IMR-90 (cell line): ENCODE results near the gene GCC1. TPM values are rescaled to one million over a fixed set of nuclear protein-coding genes. Genes with fewer than 3 reads are reported as not detected.

Experiments
- ATAC-seq: fragments of 200-7000 bp; cut with Tn5 transposase; 2 replicates; pipeline ENCODE4 v1.9.1; 2020; ENCODE audit warnings: low read depth, mild to moderate bottlenecking, moderate library complexity
- BruUV-seq: library from RNA; stranded (reverse); fragments of 400-500 nt; replicated peaks from 2 replicates; lab custom pipeline; 2021; lab: Mats Ljungman, UMichigan
- CTCF ChIA-PET: fragments of 300-600 bp; formaldehyde crosslinking; extraction: SDS; loops from one replicate; lab custom pipeline; 2021; ENCODE audit warnings: antibody characterized with exemption; lab: Yijun Ruan, JAX
- POLR2A ChIA-PET: fragments of 300-600 bp; sonication (Branson Sonifier 250); formaldehyde crosslinking; loops from one replicate; lab custom pipeline; 2022; ENCODE audit warnings: antibody characterized with exemption; ENCODE audit not compliant: unreplicated experiment; lab: Charles Lee
- DNase-seq: peaks from one replicate; pipeline ENCODE4 v3.0.0; 2013
- H2AFZ ChIP-seq: replicated peaks from 2 replicates; pipeline ENCODE3; 2013; ENCODE audit warnings: low read length, mild to moderate bottlenecking; ENCODE audit not compliant: poor library complexity
- H2AK5ac ChIP-seq: 2 replicates; pipeline ENCODE4 v1.6.1; 2013; ENCODE audit warnings: low read depth, low read length, inconsistent platforms
- H2AK9ac ChIP-seq: replicated peaks from 2 replicates; pipeline ENCODE3; 2013; ENCODE audit warnings: mild to moderate bottlenecking, low read depth, low read length, moderate library complexity; ENCODE audit not compliant: poor library complexity
- H2BK120ac ChIP-seq: 2 replicates; pipeline ENCODE4 v1.6.1; 2013; ENCODE audit warnings: low read depth, low read length, inconsistent platforms
- H2BK15ac ChIP-seq: 3 replicates; pipeline ENCODE4 v1.6.1; 2013; ENCODE audit warnings: low read depth, low read length, inconsistent platforms
- H2BK20ac ChIP-seq: 2 replicates; pipeline ENCODE4 v1.6.1; 2013; ENCODE audit warnings: low read depth, mild to moderate bottlenecking, inconsistent platforms, low read length, moderate library complexity
- H2BK5ac ChIP-seq: 2 replicates; pipeline ENCODE4 v1.6.1; 2013; ENCODE audit warnings: mild to moderate bottlenecking, low read depth, low read length, inconsistent platforms; ENCODE audit not compliant: poor library complexity, severe bottlenecking
- H3K14ac ChIP-seq: replicated peaks from 2 replicates; pipeline ENCODE4 v1.6.1; 2013; ENCODE audit warnings: low read depth, low read length, inconsistent platforms
- H3K18ac ChIP-seq: 2 replicates; pipeline ENCODE4 v1.6.1; 2013; ENCODE audit warnings: low read depth, low read length, control low read depth
- H3K23ac ChIP-seq: 2 replicates; pipeline ENCODE4 v1.6.1; 2013; ENCODE audit warnings: low read depth, low read length, inconsistent platforms
- H3K27ac ChIP-seq: 2 replicates; pipeline ENCODE4 v1.5.1; 2013; ENCODE audit warnings: mild to moderate bottlenecking, control low read depth, low read length; ENCODE audit not compliant: insufficient read depth
- H3K27me3 ChIP-seq: 2 replicates; pipeline ENCODE4 v1.6.1; 2013; ENCODE audit warnings: low read length; ENCODE audit not compliant: control insufficient read depth, insufficient read depth
- H3K36me3 ChIP-seq: 2 replicates; pipeline ENCODE4 v1.6.1; 2013; ENCODE audit warnings: low read length, mixed read lengths; ENCODE audit not compliant: control insufficient read depth, insufficient read depth
- H3K4ac ChIP-seq: 2 replicates; pipeline ENCODE4 v1.6.1; 2013; ENCODE audit warnings: low read depth, low read length, inconsistent platforms
- H3K4me1 ChIP-seq: 2 replicates; pipeline ENCODE4 v1.6.1; 2013; ENCODE audit warnings: low read length, mixed read lengths; ENCODE audit not compliant: control insufficient read depth, insufficient read depth
- H3K4me2 ChIP-seq: 2 replicates; pipeline ENCODE4 v1.6.1; 2013; ENCODE audit warnings: low read depth, mild to moderate bottlenecking, control low read depth, low read length, moderate library complexity
- H3K4me3 ChIP-seq: 2 replicates; pipeline ENCODE4 v1.5.1; 2013; ENCODE audit warnings: low read depth, mild to moderate bottlenecking, control low read depth, low read length, moderate library complexity; ENCODE audit not compliant: insufficient read depth
- H3K56ac ChIP-seq: 2 replicates; pipeline ENCODE4 v1.6.1; 2013; ENCODE audit warnings: low read length, inconsistent platforms; ENCODE audit not compliant: insufficient read depth; ENCODE audit errors: extremely low read depth
- H3K79me1 ChIP-seq, 2 experiments: 2 replicates each; pipeline ENCODE4 v1.6.1; 2013; ENCODE audit warnings: low read length in 2 of 2, inconsistent platforms in 1 of 2, low read depth in 1 of 2
- H3K9ac ChIP-seq: 2 replicates; pipeline ENCODE4 v1.6.1; 2013; ENCODE audit warnings: low read depth, low read length, control low read depth
- H3K9me1 ChIP-seq: 2 replicates; pipeline ENCODE4 v1.6.1; 2013; ENCODE audit warnings: low read length, inconsistent platforms; ENCODE audit not compliant: insufficient read depth
- H3K9me3 ChIP-seq: 2 replicates; pipeline ENCODE4 v1.6.1; 2013; ENCODE audit warnings: low read length; ENCODE audit not compliant: control insufficient read depth, insufficient read depth
- H4K20me1 ChIP-seq: 2 replicates; pipeline ENCODE4 v1.6.1; 2013; ENCODE audit warnings: low read length, inconsistent platforms; ENCODE audit not compliant: insufficient read depth
- H4K5ac ChIP-seq: 2 replicates; pipeline ENCODE4 v1.6.1; 2013; ENCODE audit warnings: mild to moderate bottlenecking, low read depth, low read length, control low read depth
- H4K8ac ChIP-seq, 2 experiments: 2 replicates each; pipeline ENCODE4 v1.6.1; 2013; ENCODE audit warnings: low read depth in 2 of 2, low read length in 2 of 2, control low read depth in 1 of 2, inconsistent platforms in 1 of 2
- H4K91ac ChIP-seq: 2 replicates; pipeline ENCODE4 v1.6.1; 2013; ENCODE audit warnings: low read depth, low read length, inconsistent platforms; ENCODE audit not compliant: insufficient read depth
- BHLHE40 ChIP-seq: fragments of 150-350 bp; IDR thresholded peaks from 2 replicates; pipeline ENCODE4 v1.6.1; 2016; ENCODE audit warnings: mild to moderate bottlenecking, low read depth, low read length
- CEBPB ChIP-seq: IDR thresholded peaks from 2 replicates; pipeline ENCODE4 v1.6.1; 2012; ENCODE audit warnings: low read depth, low read length, improper control_type of control experiment
- CHD1 ChIP-seq: IDR thresholded peaks from 2 replicates; pipeline ENCODE4 v1.6.1; 2012; ENCODE audit warnings: low read depth, low read length, improper control_type of control experiment
- FOS ChIP-seq: fragments of 150-350 bp; IDR thresholded peaks from 2 replicates; pipeline ENCODE4 v1.6.1; 2016; ENCODE audit warnings: low read depth, low read length
- MXI1 ChIP-seq: IDR thresholded peaks from 2 replicates; pipeline ENCODE4 v1.6.1; 2012; ENCODE audit warnings: low read depth, mild to moderate bottlenecking, low read length, moderate library complexity, borderline replicate concordance
- RFX5 ChIP-seq: IDR thresholded peaks from 2 replicates; pipeline ENCODE4 v1.8.0; 2012; ENCODE audit warnings: low read depth, mild to moderate bottlenecking, low read length, moderate library complexity
- WGBS, 2 experiments: methylation state at CpG; one replicate each; pipeline versions ENCODE4 v1.1.5 to v1.1.7; 2013; ENCODE audit warnings: missing lambda C conversion rate in 2 of 2; ENCODE audit not compliant: insufficient read length in 1 of 2; ENCODE audit errors: extremely low coverage in 2 of 2; 5-methylcytosine and 5-hydroxymethylcytosine counted together
- dilution Hi-C: fragments of 300-500 bp; cut with HindIII; formaldehyde crosslinking; loops from one replicate; pipeline ENCODE4 v1.14.3; 2018; ENCODE audit warnings: low sequenced_read_pairs; ENCODE audit not compliant: unreplicated experiment
- in situ Hi-C: fragments of 300-500 bp; cut with MboI; formaldehyde crosslinking; loops from 3 replicates; pipeline ENCODE4 v1.14.3; 2019; ENCODE audit warnings: low sequenced_read_pairs, inconsistent platforms, mixed read lengths
- intact Hi-C: fragments of 100-400 bp; cut with micrococcal nuclease; formaldehyde crosslinking; loops from 2 replicates; pipeline ENCODE4 v1.10.0; 2022
- polyA plus RNA-seq, 3 experiments: library from polyadenylated mRNA; depleted of rRNA; stranded (reverse); fragments of >200 nt; gene quantifications; 2 replicates each; pipeline ENCODE4 v1.2.3, GENCODE V29; 2012; ENCODE audit warnings: low replicate concordance in 1 of 3
- total RNA-seq: library from RNA; depleted of rRNA; stranded (reverse); fragments of >200 nt; gene quantifications from 2 replicates; pipeline ENCODE4 v1.2.3, GENCODE V29; 2012
- TF ChIP-seq, protein P1 (sequence below): conservative IDR thresholded peaks from 2 replicates; pipeline ENCODE4 v1.5.1; 2012; ENCODE audit warnings: mild to moderate bottlenecking, low read depth, low read length, improper control_type of control experiment
- TF ChIP-seq, protein P2 (sequence below): fragments of 150-350 bp; IDR thresholded peaks from 2 replicates; pipeline ENCODE4 v1.6.1; 2016; ENCODE audit warnings: low read depth, mild to moderate bottlenecking, low read length, moderate library complexity, borderline replicate concordance

GCC1 gene
- total and polyA plus RNA-seq, 2 of the 4 experiments (the other 2 are of a cell fraction): 6.1 to 22.9 TPM

DNA sequence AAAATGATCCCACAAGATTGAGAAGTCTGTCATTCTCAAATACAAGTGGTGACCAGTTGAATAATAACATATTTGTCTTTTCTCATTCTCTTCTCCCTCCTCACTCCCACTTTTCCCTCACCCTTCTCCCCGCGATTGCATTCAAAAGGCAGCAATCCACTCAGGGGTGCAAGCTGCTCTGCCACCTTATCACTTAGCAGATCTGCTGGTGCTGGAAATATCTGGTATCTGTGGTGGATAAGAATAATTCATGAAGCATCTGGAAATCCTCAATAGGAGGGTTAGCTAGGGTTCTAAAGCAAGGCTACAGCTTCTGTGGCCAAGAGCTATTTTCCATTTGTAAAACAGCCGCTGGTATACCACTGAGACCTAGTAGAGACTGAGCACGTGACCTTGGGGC lies 43.8 kb downstream of the GCC1 start:
- Histone ChIP-seq H3K36me3 (no peaks in the 10 kb centered on the region), H3K56ac (no peak overlapping the region), H3K27ac (no peak overlapping the region), H2AFZ (no peak overlapping the region), H4K91ac (no peak overlapping the region), H3K18ac (no peak overlapping the region), H4K8ac (no peak overlapping the region), H2AK9ac (no peak overlapping the region), H3K23ac (no peak overlapping the region), H3K4me2 (no peak overlapping the region), H2AK5ac (no peak overlapping the region), H2BK5ac (no peak overlapping the region), H4K20me1 (no peaks in the 10 kb centered on the region), H3K9ac (no peak overlapping the region), H3K4me1 (no peaks in the 10 kb centered on the region), H3K9me1 (no peaks in the 10 kb centered on the region), H3K4me3 (no peak overlapping the region), H4K5ac (no peak overlapping the region), H3K79me1 (no peaks in the 10 kb centered on the region), H3K14ac (no peak overlapping the region), H2BK120ac (no peak overlapping the region), H3K9me3 (no peaks in the 10 kb centered on the region), H2BK15ac (no peak overlapping the region), H2BK20ac (no peak overlapping the region), H3K4ac (no peak overlapping the region), H3K27me3 (peaks cover 11% of the 10 kb centered on the region)
- no peak for DNase-seq
- in situ Hi-C loops: no loop called here
- ChIA-PET POLR2A (no interaction called here), CTCF (no interaction called here)
- BruUV-seq: no TSS peak
- dilution Hi-C loops: no loop called here
- ATAC-seq: no peak
- 20% methylated on average over 1 of the region's 4 CpGs; no CpG with 5 or more reads in 1 of the 2 experiments for WGBS, 2 experiments
- intact Hi-C loops: no loop called here
- TF ChIP-seq BHLHE40: no peak
- no peak for TF ChIP-seq CEBPB
- TF ChIP-seq, protein P1, sequence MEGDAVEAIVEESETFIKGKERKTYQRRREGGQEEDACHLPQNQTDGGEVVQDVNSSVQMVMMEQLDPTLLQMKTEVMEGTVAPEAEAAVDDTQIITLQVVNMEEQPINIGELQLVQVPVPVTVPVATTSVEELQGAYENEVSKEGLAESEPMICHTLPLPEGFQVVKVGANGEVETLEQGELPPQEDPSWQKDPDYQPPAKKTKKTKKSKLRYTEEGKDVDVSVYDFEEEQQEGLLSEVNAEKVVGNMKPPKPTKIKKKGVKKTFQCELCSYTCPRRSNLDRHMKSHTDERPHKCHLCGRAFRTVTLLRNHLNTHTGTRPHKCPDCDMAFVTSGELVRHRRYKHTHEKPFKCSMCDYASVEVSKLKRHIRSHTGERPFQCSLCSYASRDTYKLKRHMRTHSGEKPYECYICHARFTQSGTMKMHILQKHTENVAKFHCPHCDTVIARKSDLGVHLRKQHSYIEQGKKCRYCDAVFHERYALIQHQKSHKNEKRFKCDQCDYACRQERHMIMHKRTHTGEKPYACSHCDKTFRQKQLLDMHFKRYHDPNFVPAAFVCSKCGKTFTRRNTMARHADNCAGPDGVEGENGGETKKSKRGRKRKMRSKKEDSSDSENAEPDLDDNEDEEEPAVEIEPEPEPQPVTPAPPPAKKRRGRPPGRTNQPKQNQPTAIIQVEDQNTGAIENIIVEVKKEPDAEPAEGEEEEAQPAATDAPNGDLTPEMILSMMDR: no peak
- no peak for TF ChIP-seq RFX5
- TF ChIP-seq, protein P2, sequence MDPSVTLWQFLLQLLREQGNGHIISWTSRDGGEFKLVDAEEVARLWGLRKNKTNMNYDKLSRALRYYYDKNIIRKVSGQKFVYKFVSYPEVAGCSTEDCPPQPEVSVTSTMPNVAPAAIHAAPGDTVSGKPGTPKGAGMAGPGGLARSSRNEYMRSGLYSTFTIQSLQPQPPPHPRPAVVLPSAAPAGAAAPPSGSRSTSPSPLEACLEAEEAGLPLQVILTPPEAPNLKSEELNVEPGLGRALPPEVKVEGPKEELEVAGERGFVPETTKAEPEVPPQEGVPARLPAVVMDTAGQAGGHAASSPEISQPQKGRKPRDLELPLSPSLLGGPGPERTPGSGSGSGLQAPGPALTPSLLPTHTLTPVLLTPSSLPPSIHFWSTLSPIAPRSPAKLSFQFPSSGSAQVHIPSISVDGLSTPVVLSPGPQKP: no peak
- TF ChIP-seq CHD1: no peak
- no peak for TF ChIP-seq FOS
- TF ChIP-seq MXI1: no peak
